Right lobe of liver (tissue), 4 donors: ENCODE measurements around the gene RALB.

Experiments
- POLR2A ChIP-seq: fragments of 450-650 bp; IDR thresholded peaks from one replicate; pipeline ENCODE4 v1.6.1; 2017; ENCODE audit warnings: antibody characterized with exemption, mild to moderate bottlenecking
- TF ChIP-seq, protein P1 (sequence below), 4 donors: fragments of 200-600 bp in 3 of 4; fragments of 450-650 bp in 1 of 4; IDR thresholded peaks; one replicate each; pipeline versions ENCODE4 v1.5.1 to v1.8.0; 2016 to 2022; ENCODE audit warnings: antibody characterized with exemption in 4 of 4, mild to moderate bottlenecking in 2 of 4
- donor health status: DM: no; HTN: no; CAD: no.
- donor health status: DM: no; HTN: no; CAD: no.
- donor health status: DM: no; HTN: yes; CAD: no.

- TF ChIP-seq, protein P1, sequence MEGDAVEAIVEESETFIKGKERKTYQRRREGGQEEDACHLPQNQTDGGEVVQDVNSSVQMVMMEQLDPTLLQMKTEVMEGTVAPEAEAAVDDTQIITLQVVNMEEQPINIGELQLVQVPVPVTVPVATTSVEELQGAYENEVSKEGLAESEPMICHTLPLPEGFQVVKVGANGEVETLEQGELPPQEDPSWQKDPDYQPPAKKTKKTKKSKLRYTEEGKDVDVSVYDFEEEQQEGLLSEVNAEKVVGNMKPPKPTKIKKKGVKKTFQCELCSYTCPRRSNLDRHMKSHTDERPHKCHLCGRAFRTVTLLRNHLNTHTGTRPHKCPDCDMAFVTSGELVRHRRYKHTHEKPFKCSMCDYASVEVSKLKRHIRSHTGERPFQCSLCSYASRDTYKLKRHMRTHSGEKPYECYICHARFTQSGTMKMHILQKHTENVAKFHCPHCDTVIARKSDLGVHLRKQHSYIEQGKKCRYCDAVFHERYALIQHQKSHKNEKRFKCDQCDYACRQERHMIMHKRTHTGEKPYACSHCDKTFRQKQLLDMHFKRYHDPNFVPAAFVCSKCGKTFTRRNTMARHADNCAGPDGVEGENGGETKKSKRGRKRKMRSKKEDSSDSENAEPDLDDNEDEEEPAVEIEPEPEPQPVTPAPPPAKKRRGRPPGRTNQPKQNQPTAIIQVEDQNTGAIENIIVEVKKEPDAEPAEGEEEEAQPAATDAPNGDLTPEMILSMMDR (IDR thresholded peaks at IDR 0.05) = no peak
- TF ChIP-seq POLR2A = no peak
These were observed 57.5 kb downstream of the RALB start for GRCh38 chr2:120310136-120310535.
